Thyroid gland (tissue), 4 donors: Measurements from ENCODE around the gene LRP10. TPM values are rescaled to one million over a fixed set of nuclear protein-coding genes. Genes with fewer than 3 reads are reported as not detected.

Source experiments
- DNase-seq, 2 donors: peaks; one replicate each; pipeline ENCODE4 v3.0.0-alpha.2; 2019
- H3K27ac ChIP-seq, 3 donors: fragments of 200-600 bp; sonication (generic); 1 replicate in 2 of 3; 2 replicates in 1 of 3; pipeline ENCODE4 v1.5.1; 2016 to 2019; ENCODE audit warnings: mild to moderate bottlenecking in 1 of 3, moderate library complexity in 1 of 3
- H3K27me3 ChIP-seq: fragments of 200-600 bp; sonication (generic); one replicate; pipeline ENCODE4 v1.5.1; 2019
- H3K36me3 ChIP-seq, 2 donors: fragments of 200-600 bp; sonication (generic); one replicate each; pipeline ENCODE4 v1.5.1; 2016 to 2019
- H3K4me1 ChIP-seq, 2 donors: fragments of 200-600 bp; sonication (generic); one replicate each; pipeline ENCODE4 v1.5.1; 2017 to 2019
- H3K4me3 ChIP-seq, 3 donors: fragments of 200-600 bp; sonication (generic); replicated peaks in 1 of 3; 1 replicate in 2 of 3; 2 replicates in 1 of 3; pipeline ENCODE4 v1.5.1; 2016; ENCODE audit warnings: mild to moderate bottlenecking in 1 of 3
- H3K9me3 ChIP-seq: fragments of 200-600 bp; sonication (generic); one replicate; pipeline ENCODE4 v1.5.1; 2017
- POLR2A ChIP-seq, 2 donors: fragments of 450-650 bp; IDR thresholded peaks; one replicate each; pipeline ENCODE4 v1.6.1; 2017; ENCODE audit warnings: antibody characterized with exemption in 2 of 2, mild to moderate bottlenecking in 2 of 2, moderate library complexity in 1 of 2
- WGBS, 2 donors: methylation state at CpG; one replicate each; pipeline ENCODE4 v1.1.5; 2017; 5-methylcytosine and 5-hydroxymethylcytosine counted together
- intact Hi-C: fragments of 100-400 bp; cut with DNase I; formaldehyde crosslinking; loops from one replicate; pipeline ENCODE4 v1.15.1; 2023
- total RNA-seq, 4 donors: library from RNA; depleted of rRNA; stranded (reverse); fragments of >200 nt; gene quantifications; one replicate each; pipeline ENCODE4 v1.2.3, GENCODE V29; 2016
- TF ChIP-seq, protein P1 (sequence below), 6 experiments: fragments of 200-600 bp in 3 of 6; fragments of 450-650 bp in 3 of 6; sonication (generic) in 3 of 6; IDR thresholded peaks; one replicate each; pipeline ENCODE4 v1.5.1; 2016 to 2019; ENCODE audit warnings: antibody characterized with exemption in 6 of 6, mild to moderate bottlenecking in 2 of 6, inconsistent platforms in 1 of 6, moderate library complexity in 1 of 6

Gene LRP10
- total RNA-seq, 4 donors from 2014 or later: 107 to 143 (median 121) TPM

GRCh38 chr14:22865424-22866405 is 5.8 kb upstream of the LRP10 start:
- DNase-seq: no peak
- H3K4me1 ChIP-seq: peaks cover 6 to 13% of the 10 kb centered on the region in 2 donors
- H3K36me3 ChIP-seq: no peaks in the 10 kb centered on the region
- H3K27ac ChIP-seq: no peak overlapping the region
- H3K9me3 ChIP-seq: no peaks in the 10 kb centered on the region
- intact Hi-C loops: no loop called here
- TF ChIP-seq, protein P1, sequence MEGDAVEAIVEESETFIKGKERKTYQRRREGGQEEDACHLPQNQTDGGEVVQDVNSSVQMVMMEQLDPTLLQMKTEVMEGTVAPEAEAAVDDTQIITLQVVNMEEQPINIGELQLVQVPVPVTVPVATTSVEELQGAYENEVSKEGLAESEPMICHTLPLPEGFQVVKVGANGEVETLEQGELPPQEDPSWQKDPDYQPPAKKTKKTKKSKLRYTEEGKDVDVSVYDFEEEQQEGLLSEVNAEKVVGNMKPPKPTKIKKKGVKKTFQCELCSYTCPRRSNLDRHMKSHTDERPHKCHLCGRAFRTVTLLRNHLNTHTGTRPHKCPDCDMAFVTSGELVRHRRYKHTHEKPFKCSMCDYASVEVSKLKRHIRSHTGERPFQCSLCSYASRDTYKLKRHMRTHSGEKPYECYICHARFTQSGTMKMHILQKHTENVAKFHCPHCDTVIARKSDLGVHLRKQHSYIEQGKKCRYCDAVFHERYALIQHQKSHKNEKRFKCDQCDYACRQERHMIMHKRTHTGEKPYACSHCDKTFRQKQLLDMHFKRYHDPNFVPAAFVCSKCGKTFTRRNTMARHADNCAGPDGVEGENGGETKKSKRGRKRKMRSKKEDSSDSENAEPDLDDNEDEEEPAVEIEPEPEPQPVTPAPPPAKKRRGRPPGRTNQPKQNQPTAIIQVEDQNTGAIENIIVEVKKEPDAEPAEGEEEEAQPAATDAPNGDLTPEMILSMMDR (IDR thresholded peaks at IDR 0.05): no peak
- no peak for TF ChIP-seq POLR2A (IDR thresholded peaks at IDR 0.05)
- WGBS, 2 donors: 58 to 73% methylated on average over 6 of the region's 6 CpGs
- H3K27me3 ChIP-seq: no peaks in the 10 kb centered on the region
- no peak overlapping the region for H3K4me3 ChIP-seq

DNA sequence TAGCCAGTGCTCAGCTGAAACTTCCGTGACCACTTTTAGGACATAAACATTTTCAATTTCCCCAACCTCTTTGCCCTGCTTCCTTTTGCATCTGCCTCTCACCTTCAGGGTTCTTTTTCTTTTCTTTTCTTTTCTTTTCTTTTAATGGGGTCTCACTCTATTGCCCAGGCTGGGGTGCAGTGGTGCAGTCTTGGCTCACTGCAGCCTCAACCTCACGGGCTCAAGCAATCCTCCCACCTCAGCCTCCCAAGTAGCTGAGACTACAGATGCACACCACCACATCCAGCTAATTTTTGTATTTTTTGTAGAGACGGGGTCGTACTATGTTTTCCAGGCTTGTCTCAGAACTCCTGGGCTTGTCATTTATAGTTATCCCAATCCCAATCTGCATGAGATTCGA is 4.7 kb upstream of the LRP10 start:
- Histone ChIP-seq H3K36me3 (no peaks in the 10 kb centered on the region), H3K9me3 (no peaks in the 10 kb centered on the region), H3K27ac (no peak overlapping the region), H3K27me3 (no peaks in the 10 kb centered on the region), H3K4me1 (peaks cover 7 to 15% of the 10 kb centered on the region in 2 donors), H3K4me3 (no peak overlapping the region)
- intact Hi-C loops: no loop called here
- DNase-seq: no peak
- no peak for TF ChIP-seq POLR2A (IDR thresholded peaks at IDR 0.05)
- TF ChIP-seq, protein P1 (IDR thresholded peaks at IDR 0.05): no peak
- 99 to 100% methylated on average over 5 of the region's 5 CpGs for WGBS, 2 donors

DNA sequence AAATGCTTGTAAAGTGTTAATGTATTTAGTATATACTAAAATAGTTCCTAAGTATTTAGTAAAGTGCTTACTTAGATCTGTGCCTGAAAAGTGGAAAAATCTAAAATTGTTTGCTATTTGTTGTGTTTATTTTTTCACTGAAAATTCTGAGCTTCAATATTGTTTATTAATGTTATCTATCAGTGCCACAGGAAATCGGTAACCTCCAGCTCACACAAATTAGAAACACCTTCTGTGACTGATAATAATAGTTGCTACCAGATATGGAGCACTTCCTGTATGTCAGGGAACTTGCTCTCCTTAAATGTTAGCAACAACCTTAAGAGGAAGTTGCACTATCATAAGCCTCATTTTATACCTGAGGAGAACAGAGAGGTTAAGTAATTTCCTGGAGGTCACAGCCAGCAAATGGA is 723 bp upstream of the LRP10 start:
- Histone ChIP-seq H3K27me3 (no peaks in the 10 kb centered on the region), H3K27ac (peak overlapping the region; percentile 96 to 100 (median 97)), H3K36me3 (peaks cover 22 to 25% of the 10 kb centered on the region in 2 donors), H3K9me3 (no peaks in the 10 kb centered on the region), H3K4me1 (peaks cover 14 to 28% of the 10 kb centered on the region in 2 donors), H3K4me3 (peak overlapping the region in 1 of 3 donors; percentile 99)
- no peak for TF ChIP-seq POLR2A (IDR thresholded peaks at IDR 0.05)
- TF ChIP-seq, protein P1 (IDR thresholded peaks at IDR 0.05): no peak
- intact Hi-C loops: no loop called here
- DNase-seq: no peak
- 6 to 11% methylated on average over 1 of the region's 1 CpG for WGBS, 2 donors

DNA sequence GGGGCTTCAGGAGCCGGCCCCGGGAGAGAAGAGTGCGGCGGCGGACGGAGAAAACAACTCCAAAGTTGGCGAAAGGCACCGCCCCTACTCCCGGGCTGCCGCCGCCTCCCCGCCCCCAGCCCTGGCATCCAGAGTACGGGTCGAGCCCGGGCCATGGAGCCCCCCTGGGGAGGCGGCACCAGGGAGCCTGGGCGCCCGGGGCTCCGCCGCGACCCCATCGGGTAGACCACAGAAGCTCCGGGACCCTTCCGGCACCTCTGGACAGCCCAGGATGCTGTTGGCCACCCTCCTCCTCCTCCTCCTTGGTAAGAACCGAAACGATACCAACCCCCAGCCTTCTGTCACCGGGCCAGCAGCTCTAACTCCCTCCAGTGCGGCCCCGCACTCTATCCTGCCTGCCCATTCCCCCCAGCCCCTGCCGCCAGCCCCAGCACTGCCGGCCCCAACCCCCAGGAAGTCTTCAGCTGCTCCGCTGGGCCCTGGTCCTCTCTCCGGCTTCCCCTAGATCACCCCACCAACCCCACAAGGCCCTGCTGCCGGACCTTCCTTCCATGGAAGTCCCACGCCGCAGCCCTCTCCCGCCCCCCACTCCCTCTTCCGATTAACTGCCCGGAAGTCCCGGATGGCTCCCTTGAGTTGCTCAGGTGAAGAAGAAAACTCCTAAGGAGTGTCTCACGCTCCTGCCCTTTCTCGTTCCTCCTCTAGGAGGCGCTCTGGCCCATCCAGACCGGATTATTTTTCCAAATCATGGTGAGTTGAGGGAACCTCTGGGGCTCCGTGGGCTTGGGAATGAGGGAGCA is 693 bp downstream of the LRP10 start:
- WGBS, 2 donors: 0 to 1% methylated on average over 14 to 21 of the region's 45 CpGs
- Histone ChIP-seq H3K4me3 (peak overlapping the region; percentile 83 to 99 (median 91)), H3K36me3 (peaks cover 35 to 39% of the 10 kb centered on the region in 2 donors), H3K9me3 (no peaks in the 10 kb centered on the region), H3K27ac (peak overlapping the region; percentile 96 to 100 (median 97)), H3K4me1 (peaks cover 14 to 28% of the 10 kb centered on the region in 2 donors), H3K27me3 (no peaks in the 10 kb centered on the region)
- intact Hi-C loops: no loop called here
- TF ChIP-seq, protein P1 (IDR thresholded peaks at IDR 0.05): peak; percentile 91 to 99 (median 95)
- TF ChIP-seq POLR2A (IDR thresholded peaks at IDR 0.05): peak in 1 of 2 donors; percentile 68
- DNase-seq: peak; percentile 90 to 92
